H9 (cell line): ENCODE results near the gene PALM3. TPM values are rescaled to one million over a fixed set of nuclear protein-coding genes. Genes with fewer than 3 reads are reported as not detected.

Experiments used
- DNase-seq: peaks from one replicate; pipeline ENCODE4 v3.0.0-alpha.2; 2017
- H2AFZ ChIP-seq: one replicate; pipeline ENCODE4 v1.6.1; 2013; ENCODE audit warnings: mild to moderate bottlenecking, low read length, control low read depth, moderate library complexity
- H2AK5ac ChIP-seq: 2 replicates; pipeline ENCODE4 v1.6.1; 2013; ENCODE audit warnings: low read length, control low read depth, mixed read lengths; ENCODE audit not compliant: insufficient read length
- H2BK120ac ChIP-seq: one replicate; pipeline ENCODE4 v1.6.1; 2013; ENCODE audit warnings: low read depth, mild to moderate bottlenecking, low read length, control low read depth, inconsistent platforms; ENCODE audit not compliant: poor library complexity, severe bottlenecking
- H2BK12ac ChIP-seq: 2 replicates; pipeline ENCODE4 v1.6.1; 2013; ENCODE audit warnings: low read length, control low read depth, mixed read lengths, low read depth; ENCODE audit not compliant: insufficient read length
- H2BK15ac ChIP-seq: 2 replicates; pipeline ENCODE4 v1.6.1; 2013; ENCODE audit warnings: low read depth, low read length, control low read depth
- H2BK20ac ChIP-seq: one replicate; pipeline ENCODE4 v1.6.1; 2013; ENCODE audit warnings: low read depth, mild to moderate bottlenecking, low read length, control low read depth, inconsistent platforms; ENCODE audit not compliant: poor library complexity, severe bottlenecking
- H2BK5ac ChIP-seq: 2 replicates; pipeline ENCODE4 v1.6.1; 2013; ENCODE audit warnings: low read length, control low read depth, mixed read lengths; ENCODE audit not compliant: insufficient read length
- H3K14ac ChIP-seq: 2 replicates; pipeline ENCODE4 v1.6.1; 2013; ENCODE audit warnings: low read length, control low read depth; ENCODE audit not compliant: insufficient read depth
- H3K18ac ChIP-seq: 2 replicates; pipeline ENCODE4 v1.6.1; 2013; ENCODE audit warnings: low read depth, mild to moderate bottlenecking, mixed read lengths, low read length, control low read depth; ENCODE audit not compliant: insufficient read length
- H3K23ac ChIP-seq: 2 replicates; pipeline ENCODE4 v1.6.1; 2013; ENCODE audit warnings: low read length, control low read depth, mixed read lengths, low read depth; ENCODE audit not compliant: insufficient read length
- H3K23me2 ChIP-seq: 2 replicates; pipeline ENCODE4 v1.6.1; 2013; ENCODE audit warnings: low read depth, mild to moderate bottlenecking, mixed read lengths, low read length, control low read depth; ENCODE audit not compliant: insufficient read length, poor library complexity, severe bottlenecking
- H3K27ac ChIP-seq: 2 replicates; pipeline ENCODE4 v1.5.1; 2013; ENCODE audit warnings: low read length, control low read depth, mixed read lengths, low read depth; ENCODE audit not compliant: insufficient read length
- H3K27me3 ChIP-seq: 2 replicates; pipeline ENCODE4 v1.6.1; 2013; ENCODE audit warnings: low read length, control low read depth, inconsistent platforms; ENCODE audit not compliant: insufficient read depth
- H3K4ac ChIP-seq: 2 replicates; pipeline ENCODE4 v1.6.1; 2013; ENCODE audit warnings: low read depth, mild to moderate bottlenecking, control low read depth, inconsistent platforms, low read length, moderate library complexity
- H3K4me1 ChIP-seq: 2 replicates; pipeline ENCODE4 v1.6.1; 2013; ENCODE audit warnings: low read length, control low read depth, inconsistent platforms; ENCODE audit not compliant: insufficient read depth
- H3K4me2 ChIP-seq: 2 replicates; pipeline ENCODE4 v1.6.1; 2013; ENCODE audit warnings: low read length, control low read depth, mixed read lengths; ENCODE audit not compliant: insufficient read length, insufficient read depth
- H3K56ac ChIP-seq: 2 replicates; pipeline ENCODE4 v1.6.1; 2013; ENCODE audit warnings: low read depth, mild to moderate bottlenecking, mixed read lengths, low read length, control low read depth; ENCODE audit not compliant: insufficient read length
- H3K79me1 ChIP-seq: 2 replicates; pipeline ENCODE4 v1.6.1; 2013; ENCODE audit warnings: low read depth, mild to moderate bottlenecking, moderate library complexity, low read length, control low read depth, inconsistent platforms; ENCODE audit not compliant: insufficient read depth, poor library complexity, severe bottlenecking
- H3K79me2 ChIP-seq: 2 replicates; pipeline ENCODE4 v1.6.1; 2013; ENCODE audit warnings: low read length, control low read depth, inconsistent platforms; ENCODE audit not compliant: insufficient read depth
- H3K9ac ChIP-seq: 2 replicates; pipeline ENCODE4 v1.6.1; 2013; ENCODE audit warnings: low read length, control low read depth, mixed read lengths; ENCODE audit not compliant: insufficient read length; ENCODE audit errors: extremely low read depth
- H3K9me3 ChIP-seq: one replicate; pipeline ENCODE4 v1.6.1; 2013; ENCODE audit warnings: low read depth, low read length, inconsistent platforms; ENCODE audit not compliant: control insufficient read depth
- H3T11ph ChIP-seq: one replicate; pipeline ENCODE4 v1.6.1; 2013; ENCODE audit warnings: mild to moderate bottlenecking, low read length, control low read depth, inconsistent platforms
- H4K20me1 ChIP-seq: one replicate; pipeline ENCODE4 v1.6.1; 2013; ENCODE audit not compliant: control insufficient read depth, insufficient read length, insufficient read depth
- H4K5ac ChIP-seq: 2 replicates; pipeline ENCODE4 v1.6.1; 2013; ENCODE audit warnings: low read depth, mild to moderate bottlenecking, mixed read lengths, low read length, control low read depth; ENCODE audit not compliant: insufficient read length
- H4K8ac ChIP-seq: replicated peaks from 2 replicates; pipeline ENCODE4 v1.6.1; 2013; ENCODE audit warnings: low read length, control low read depth, mixed read lengths, low read depth; ENCODE audit not compliant: insufficient read length
- H4K91ac ChIP-seq: 2 replicates; pipeline ENCODE4 v1.6.1; 2013; ENCODE audit warnings: low read depth, mild to moderate bottlenecking, moderate library complexity, mixed read lengths, low read length, control low read depth; ENCODE audit not compliant: insufficient read length
- H3K27ac Mint-ChIP-seq, 3 experiments: 2 replicates in 2 of 3; 3 replicates in 1 of 3; pipeline ENCODE4 v1.8.0; 2020 to 2021; ENCODE audit warnings: mixed read lengths in 3 of 3, mild to moderate bottlenecking in 1 of 3, moderate library complexity in 1 of 3
- H3K27me3 Mint-ChIP-seq: 2 replicates; pipeline ENCODE4 v1.8.0; 2021; ENCODE audit warnings: low read depth, mild to moderate bottlenecking, moderate library complexity, mixed read lengths
- H3K36me3 Mint-ChIP-seq, 3 experiments: 2 replicates in 2 of 3; 3 replicates in 1 of 3; pipeline ENCODE4 v1.8.0; 2020 to 2021; ENCODE audit warnings: low read depth in 3 of 3, mixed read lengths in 3 of 3; ENCODE audit not compliant: insufficient read depth in 1 of 3
- H3K4me1 Mint-ChIP-seq, 2 experiments: 2 replicates each; pipeline ENCODE4 v1.8.0; 2020; ENCODE audit warnings: mixed read lengths in 2 of 2
- H3K4me3 Mint-ChIP-seq, 2 experiments: 2 replicates in 1 of 2; 3 replicates in 1 of 2; pipeline ENCODE4 v1.8.0; 2020 to 2021; ENCODE audit warnings: mild to moderate bottlenecking in 2 of 2, mixed read lengths in 2 of 2, moderate library complexity in 1 of 2
- H3K9me3 Mint-ChIP-seq, 2 experiments: 2 replicates in 1 of 2; 3 replicates in 1 of 2; pipeline ENCODE4 v1.8.0; 2020; ENCODE audit warnings: mild to moderate bottlenecking in 2 of 2, mixed read lengths in 2 of 2, moderate library complexity in 1 of 2
- CTCF ChIP-seq: fragments of 200-600 bp; sonication (generic); conservative IDR thresholded peaks from 3 replicates; pipeline ENCODE4 v1.8.0; 2021; ENCODE audit warnings: antibody characterized with exemption, mild to moderate bottlenecking
- WGBS: extraction: QIAGEN DNeasy Blood & Tissue Kit; methylation state at CpG from one replicate; pipeline ENCODE4 v1.1.7; 2013; ENCODE audit warnings: missing lambda C conversion rate, low lambda C conversion rate, mixed read lengths; ENCODE audit not compliant: insufficient read length; ENCODE audit errors: extremely low coverage; 5-methylcytosine and 5-hydroxymethylcytosine counted together
- total RNA-seq: library from RNA; stranded (reverse); gene quantifications from 2 replicates; pipeline ENCODE4 v1.2.1, GENCODE V29; 2021

The PALM3 gene
- total RNA-seq, 1 experiment from 2014 or later: 11.5 TPM

GRCh38 chr19:14056741-14057356 is 5.0 kb downstream of the PALM3 start:
- Mint-ChIP-seq H3K27me3 (peaks cover 46% of the 10 kb centered on the region), H3K27ac (no peak overlapping the region; a peak in 1 of 7 replicates), H3K36me3 (peaks cover 9 to 14% (median 10%) of the 10 kb centered on the region in 3 experiments; a peak in 6 of 7 replicates), H3K9me3 (no peaks in the 10 kb centered on the region; a peak in 2 of 5 replicates), H3K4me1 (peaks cover 9 to 23% of the 10 kb centered on the region in 2 experiments), H3K4me3 (peak overlapping the region; percentile 63 to 89)
- Histone ChIP-seq H3T11ph (no peak overlapping the region), H3K4me2 (peak overlapping the region; percentile 38), H3K23ac (no peak overlapping the region), H3K18ac (no peak overlapping the region), H4K91ac (no peak overlapping the region), H3K27ac (no peak overlapping the region), H3K79me2 (no peaks in the 10 kb centered on the region), H4K20me1 (no peaks in the 10 kb centered on the region), H3K9ac (no peak overlapping the region), H3K9me3 (no peaks in the 10 kb centered on the region), H2AK5ac (no peak overlapping the region), H4K5ac (no peak overlapping the region), H2BK12ac (no peak overlapping the region), H2BK15ac (no peak overlapping the region), H2BK5ac (no peak overlapping the region), H3K4me1 (no peaks in the 10 kb centered on the region; the same call in 1 of the 2 replicates), H4K8ac (no peak overlapping the region), H3K27me3 (peaks cover 8% of the 10 kb centered on the region), H3K14ac (no peak overlapping the region), H3K79me1 (no peaks in the 10 kb centered on the region), H3K23me2 (peaks cover 6% of the 10 kb centered on the region), H3K4ac (no peak overlapping the region), H2BK20ac (no peak overlapping the region), H2AFZ (no peak overlapping the region), H2BK120ac (no peak overlapping the region), H3K56ac (no peak overlapping the region)
- WGBS: no CpG with 5 or more reads among the region's 19 CpGs
- peak; percentile 54 for DNase-seq
- TF ChIP-seq CTCF: no peak
